ENCODE measurements around the gene KCNT1. TPM values are rescaled to one million over a fixed set of nuclear protein-coding genes. Genes with fewer than 3 reads are reported as not detected.

Gene KCNT1
- total and polyA plus RNA-seq, 9 donors, result 3.2 to 13.1 (median 8.2) TPM

GRCh38 chr9:135788576-135789300 lies 86.8 kb downstream of the KCNT1 start:
- Histone ChIP-seq H3K27ac (ENCODE audit: low read length) (no peak overlapping the region), H3K9me3 (replicated peaks; ENCODE audit: control insufficient read depth, low read depth, low read length) (no peaks in the 10 kb centered on the region), H3K4me1 (ENCODE audit: control insufficient read depth, insufficient read depth, low read length) (peaks cover 32% of the 10 kb centered on the region), H3K27me3 (ENCODE audit: control insufficient read depth, insufficient read depth, low read length) (no peaks in the 10 kb centered on the region), H3K4me3 (ENCODE audit: low read length) (no peak overlapping the region), H3K36me3 (ENCODE audit: control insufficient read depth, insufficient read depth, low read length) (no peaks in the 10 kb centered on the region)
- 72% methylated on average over 35 of the region's 36 CpGs for WGBS (ENCODE audit: insufficient coverage)
- DNase-seq, result no peak

DNA sequence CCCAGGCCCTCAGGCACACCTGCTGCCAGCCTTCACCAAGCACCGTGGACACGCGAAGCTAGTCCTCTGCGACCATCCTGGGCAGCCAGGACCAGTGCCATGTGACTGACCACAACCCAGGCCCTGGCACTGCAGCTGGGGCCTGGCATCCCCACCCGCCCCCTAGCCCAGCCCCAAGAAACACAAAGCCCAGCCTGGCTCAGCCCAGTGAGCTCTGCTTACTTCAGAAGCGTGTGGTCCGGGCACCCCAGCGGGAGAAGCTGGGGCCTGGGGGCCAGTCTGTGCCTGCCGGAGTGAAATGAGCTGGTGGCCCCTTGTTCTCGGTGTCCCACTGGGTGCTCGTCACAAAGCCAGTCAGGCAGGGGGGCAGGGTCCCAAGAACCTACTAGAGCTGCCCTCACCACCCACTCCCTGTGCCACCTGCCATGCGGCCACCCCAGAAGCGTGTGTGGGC lies 87.9 kb downstream of the KCNT1 start:
- Histone ChIP-seq H3K27me3 (ENCODE audit: control insufficient read depth, insufficient read depth, low read length) (no peaks in the 10 kb centered on the region), H3K4me3 (ENCODE audit: low read length) (no peak overlapping the region), H3K27ac (ENCODE audit: low read length) (no peak overlapping the region), H3K36me3 (ENCODE audit: control insufficient read depth, insufficient read depth, low read length) (no peaks in the 10 kb centered on the region), H3K9me3 (replicated peaks; ENCODE audit: control insufficient read depth, low read depth, low read length) (no peaks in the 10 kb centered on the region), H3K4me1 (ENCODE audit: control insufficient read depth, insufficient read depth, low read length) (peaks cover 32% of the 10 kb centered on the region)
- 78% methylated on average over 10 of the region's 13 CpGs for WGBS (ENCODE audit: insufficient coverage)
- DNase-seq, result no peak

DNA sequence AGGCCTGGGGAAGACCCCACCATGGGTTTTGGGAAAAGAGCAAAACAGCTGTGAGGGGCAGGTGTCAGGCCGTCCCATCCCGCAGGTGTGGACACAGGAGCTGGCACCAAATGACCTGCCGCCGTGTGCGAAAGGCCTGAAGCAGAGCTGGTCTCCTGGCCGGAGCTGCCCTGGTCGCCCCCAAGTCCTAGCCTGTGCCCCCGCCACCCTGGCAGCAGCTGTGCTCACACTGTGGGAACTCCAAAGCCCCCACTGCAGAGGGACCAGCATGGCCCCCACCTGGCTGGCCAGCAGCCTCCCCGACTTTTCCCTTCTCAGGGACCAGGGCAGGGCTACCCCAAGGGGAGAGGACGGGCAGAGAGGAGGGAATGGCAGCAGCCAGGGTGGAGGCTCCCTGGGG lies 88.4 kb downstream of the KCNT1 start:
- Histone ChIP-seq H3K27me3 (ENCODE audit: control insufficient read depth, insufficient read depth, low read length) (no peaks in the 10 kb centered on the region), H3K27ac (ENCODE audit: low read length) (no peak overlapping the region), H3K4me3 (ENCODE audit: low read length) (no peak overlapping the region), H3K9me3 (replicated peaks; ENCODE audit: control insufficient read depth, low read depth, low read length) (no peaks in the 10 kb centered on the region), H3K4me1 (ENCODE audit: control insufficient read depth, insufficient read depth, low read length) (peaks cover 32% of the 10 kb centered on the region), H3K36me3 (ENCODE audit: control insufficient read depth, insufficient read depth, low read length) (no peaks in the 10 kb centered on the region)
- WGBS (ENCODE audit: insufficient coverage), result 83% methylated on average over 10 of the region's 10 CpGs
- DNase-seq, result no peak

GRCh38 chr9:135790850-135791249 lies 88.9 kb downstream of the KCNT1 start:
- 61% methylated on average over 9 of the region's 11 CpGs for WGBS (ENCODE audit: insufficient coverage)
- no peaks in the 10 kb centered on the region for H3K36me3 ChIP-seq (ENCODE audit: control insufficient read depth, insufficient read depth, low read length)
- no peaks in the 10 kb centered on the region for H3K9me3 ChIP-seq (replicated peaks; ENCODE audit: control insufficient read depth, low read depth, low read length)
- no peaks in the 10 kb centered on the region for H3K27me3 ChIP-seq (ENCODE audit: control insufficient read depth, insufficient read depth, low read length)
- DNase-seq, result no peak
- H3K4me1 ChIP-seq (ENCODE audit: control insufficient read depth, insufficient read depth, low read length), result peaks cover 32% of the 10 kb centered on the region
- H3K27ac ChIP-seq (ENCODE audit: low read length), result no peak overlapping the region
- H3K4me3 ChIP-seq (ENCODE audit: low read length), result no peak overlapping the region

- Histone ChIP-seq H3K36me3 (ENCODE audit: control insufficient read depth, insufficient read depth, low read length) (no peaks in the 10 kb centered on the region), H3K4me1 (ENCODE audit: control insufficient read depth, insufficient read depth, low read length) (peaks cover 34% of the 10 kb centered on the region), H3K9me3 (replicated peaks; ENCODE audit: control insufficient read depth, low read depth, low read length) (no peaks in the 10 kb centered on the region), H3K27me3 (ENCODE audit: control insufficient read depth, insufficient read depth, low read length) (no peaks in the 10 kb centered on the region), H3K27ac (ENCODE audit: low read length) (no peak overlapping the region), H3K4me3 (ENCODE audit: low read length) (no peak overlapping the region)
- 62% methylated on average over 28 of the region's 35 CpGs for WGBS (ENCODE audit: insufficient coverage)
- peak; percentile 13 for DNase-seq
These were observed 89.7 kb downstream of the KCNT1 start for GRCh38 chr9:135791431-135792267.

GRCh38 chr9:135792268-135793128 lies 90.5 kb downstream of the KCNT1 start:
- no peak for DNase-seq
- Histone ChIP-seq H3K27ac (ENCODE audit: low read length) (no peak overlapping the region), H3K36me3 (ENCODE audit: control insufficient read depth, insufficient read depth, low read length) (no peaks in the 10 kb centered on the region), H3K4me3 (ENCODE audit: low read length) (no peak overlapping the region), H3K4me1 (ENCODE audit: control insufficient read depth, insufficient read depth, low read length) (peaks cover 39% of the 10 kb centered on the region), H3K9me3 (replicated peaks; ENCODE audit: control insufficient read depth, low read depth, low read length) (no peaks in the 10 kb centered on the region), H3K27me3 (ENCODE audit: control insufficient read depth, insufficient read depth, low read length) (no peaks in the 10 kb centered on the region)
- WGBS (ENCODE audit: insufficient coverage), result 73% methylated on average over 21 of the region's 31 CpGs

DNA sequence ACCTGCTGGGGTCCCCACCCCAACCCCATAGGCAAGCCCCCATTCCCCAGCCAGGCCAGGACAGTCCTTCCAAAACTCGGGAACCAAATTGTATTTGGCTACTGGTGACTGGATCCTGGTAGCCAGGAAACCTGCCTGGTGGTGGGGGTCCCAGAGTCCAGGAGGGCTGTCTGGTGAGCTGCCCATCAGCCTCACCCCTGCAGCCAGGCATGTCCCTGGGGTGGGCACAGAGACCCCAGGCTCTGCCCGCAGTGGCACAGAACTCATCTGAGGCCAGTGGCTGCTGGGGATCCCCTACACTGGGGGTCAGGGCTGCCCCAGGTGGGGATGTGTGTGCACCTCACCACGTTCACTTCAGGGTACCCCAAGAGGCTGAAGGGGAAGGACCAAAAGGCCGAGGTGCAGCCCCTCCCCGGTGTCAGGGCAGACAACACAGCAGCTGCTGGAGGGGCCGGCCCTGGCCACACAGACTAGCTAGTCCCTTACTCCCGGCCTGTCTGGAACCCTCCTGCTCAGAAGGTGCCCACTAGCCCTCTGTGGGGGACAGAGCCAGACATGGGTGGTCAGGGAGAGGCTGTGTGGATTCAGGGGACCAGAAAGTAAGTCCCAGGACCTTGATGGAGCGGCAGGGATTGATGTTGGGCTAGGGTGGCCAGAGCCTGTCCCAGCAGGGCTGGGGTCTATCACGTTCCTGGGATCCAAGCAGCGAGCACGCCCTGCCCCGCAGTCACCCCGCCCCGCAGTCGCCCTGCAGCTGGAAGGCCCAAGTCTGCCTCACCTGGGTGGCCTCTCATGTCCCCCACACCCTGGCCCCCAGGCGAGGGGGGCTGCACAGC lies 91.5 kb downstream of the KCNT1 start:
- no peak overlapping the region for H3K27ac ChIP-seq (ENCODE audit: low read length)
- no peaks in the 10 kb centered on the region for H3K9me3 ChIP-seq (replicated peaks; ENCODE audit: control insufficient read depth, low read depth, low read length)
- H3K36me3 ChIP-seq (ENCODE audit: control insufficient read depth, insufficient read depth, low read length), result no peaks in the 10 kb centered on the region
- no peaks in the 10 kb centered on the region for H3K27me3 ChIP-seq (ENCODE audit: control insufficient read depth, insufficient read depth, low read length)
- DNase-seq, result no peak
- 65% methylated on average over 8 of the region's 16 CpGs for WGBS (ENCODE audit: insufficient coverage)
- H3K4me3 ChIP-seq (ENCODE audit: low read length), result no peak overlapping the region
- H3K4me1 ChIP-seq (ENCODE audit: control insufficient read depth, insufficient read depth, low read length), result peaks cover 40% of the 10 kb centered on the region

GRCh38 chr9:135794057-135794335 lies 92.0 kb downstream of the KCNT1 start:
- DNase-seq, result no peak
- Histone ChIP-seq H3K4me1 (ENCODE audit: control insufficient read depth, insufficient read depth, low read length) (peaks cover 40% of the 10 kb centered on the region), H3K27ac (ENCODE audit: low read length) (no peak overlapping the region), H3K4me3 (ENCODE audit: low read length) (no peak overlapping the region), H3K27me3 (ENCODE audit: control insufficient read depth, insufficient read depth, low read length) (no peaks in the 10 kb centered on the region), H3K36me3 (ENCODE audit: control insufficient read depth, insufficient read depth, low read length) (no peaks in the 10 kb centered on the region), H3K9me3 (replicated peaks; ENCODE audit: control insufficient read depth, low read depth, low read length) (no peaks in the 10 kb centered on the region)
- 64% methylated on average over 3 of the region's 7 CpGs for WGBS (ENCODE audit: insufficient coverage)

- no peaks in the 10 kb centered on the region for H3K9me3 ChIP-seq (replicated peaks; ENCODE audit: control insufficient read depth, low read depth, low read length)
- no peak overlapping the region for H3K4me3 ChIP-seq (ENCODE audit: low read length)
- H3K27ac ChIP-seq (ENCODE audit: low read length), result no peak overlapping the region
- WGBS (ENCODE audit: insufficient coverage), result 70% methylated on average over 13 of the region's 15 CpGs
- H3K36me3 ChIP-seq (ENCODE audit: control insufficient read depth, insufficient read depth, low read length), result no peaks in the 10 kb centered on the region
- H3K27me3 ChIP-seq (ENCODE audit: control insufficient read depth, insufficient read depth, low read length), result no peaks in the 10 kb centered on the region
- peaks cover 38% of the 10 kb centered on the region for H3K4me1 ChIP-seq (ENCODE audit: control insufficient read depth, insufficient read depth, low read length)
- no peak for DNase-seq
These were observed 92.4 kb downstream of the KCNT1 start for GRCh38 chr9:135794361-135794885.
